HFFc6 (cell line): ENCODE data around the gene PRDM16. TPM values are rescaled to one million over a fixed set of nuclear protein-coding genes. Genes with fewer than 3 reads are reported as not detected.

Source experiments
- DNase-seq: peaks from one replicate; pipeline ENCODE4 v3.0.0-alpha.2; 2018
- H3K27ac Mint-ChIP-seq: 2 replicates; pipeline ENCODE4 v1.8.0; 2020; ENCODE audit warnings: mild to moderate bottlenecking, mixed read lengths
- H3K27me3 Mint-ChIP-seq: 2 replicates; pipeline ENCODE4 v1.8.0; 2021; ENCODE audit warnings: mild to moderate bottlenecking, moderate library complexity, mixed read lengths; ENCODE audit not compliant: insufficient read depth
- H3K36me3 Mint-ChIP-seq: 2 replicates; pipeline ENCODE4 v1.8.0; 2021; ENCODE audit warnings: low read depth, mixed read lengths
- H3K4me1 Mint-ChIP-seq: 2 replicates; pipeline ENCODE4 v1.8.0; 2020; ENCODE audit warnings: low read depth, mixed read lengths
- H3K4me3 Mint-ChIP-seq: 2 replicates; pipeline ENCODE4 v1.8.0; 2020; ENCODE audit warnings: mild to moderate bottlenecking, moderate library complexity, mixed read lengths
- H3K9me3 Mint-ChIP-seq: 2 replicates; pipeline ENCODE4 v1.8.0; 2020; ENCODE audit warnings: mild to moderate bottlenecking, mixed read lengths
- CTCF ChIP-seq: fragments of 200-600 bp; sonication (generic); IDR thresholded peaks from 2 replicates; pipeline ENCODE4 v1.5.0; 2021; ENCODE audit warnings: antibody characterized with exemption, mild to moderate bottlenecking
- total RNA-seq, 6 experiments: library from RNA; stranded (reverse); fragmentation: NEBNext Ultra II Directional; extraction: Animal tissue kit (Norgen Biotek cat#: 25700); gene quantifications; 2 replicates in 1 of 6; 3 replicates in 5 of 6; pipeline ENCODE4 v1.2.3, GENCODE V29; 2021

The PRDM16 gene
- total RNA-seq, 6 experiments from 2014 or later, result not detected

DNA sequence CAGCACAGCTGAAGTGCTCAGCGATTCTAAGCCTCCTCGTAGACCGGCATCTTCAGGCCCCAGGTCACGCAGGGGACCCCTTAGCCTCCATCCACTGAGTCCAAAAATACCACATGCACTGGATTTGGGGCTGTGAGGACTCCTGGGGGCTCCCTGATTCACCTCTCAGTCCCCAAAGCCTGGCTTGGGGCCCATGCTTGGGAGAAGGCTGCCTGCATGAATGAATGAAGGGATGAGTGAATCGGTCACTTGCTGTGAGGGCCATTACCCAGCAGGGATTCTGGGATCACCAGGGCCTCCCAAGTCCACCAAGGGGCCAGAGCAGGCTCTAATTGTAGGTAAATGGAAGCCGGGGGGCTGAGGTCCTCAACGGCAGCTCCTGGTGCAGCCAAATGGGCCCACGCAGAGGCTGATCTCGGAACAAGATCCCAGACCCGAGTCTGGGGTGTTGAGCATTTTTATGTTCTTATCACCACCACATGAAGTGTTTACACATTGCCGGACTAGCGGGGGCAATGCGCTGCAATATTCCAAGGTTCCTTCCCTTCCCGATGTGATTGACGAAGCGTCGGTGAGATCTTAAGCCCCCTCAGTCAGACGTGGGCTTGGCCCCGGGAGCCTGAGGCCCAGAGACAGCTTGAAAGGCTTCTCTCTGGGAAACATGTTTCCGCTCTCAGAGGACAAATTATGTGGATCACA lies 371.9 kb downstream of the PRDM16 start:
- H3K9me3 Mint-ChIP-seq, result peaks cover 6% of the 10 kb centered on the region; the same call in 1 of the 2 replicates
- H3K4me1 Mint-ChIP-seq, result no peaks in the 10 kb centered on the region
- no peak for DNase-seq
- no peak overlapping the region for H3K27ac Mint-ChIP-seq
- H3K4me3 Mint-ChIP-seq, result no peak overlapping the region
- peaks cover 55% of the 10 kb centered on the region for H3K27me3 Mint-ChIP-seq
- no peak for TF ChIP-seq CTCF
- no peaks in the 10 kb centered on the region for H3K36me3 Mint-ChIP-seq

DNA sequence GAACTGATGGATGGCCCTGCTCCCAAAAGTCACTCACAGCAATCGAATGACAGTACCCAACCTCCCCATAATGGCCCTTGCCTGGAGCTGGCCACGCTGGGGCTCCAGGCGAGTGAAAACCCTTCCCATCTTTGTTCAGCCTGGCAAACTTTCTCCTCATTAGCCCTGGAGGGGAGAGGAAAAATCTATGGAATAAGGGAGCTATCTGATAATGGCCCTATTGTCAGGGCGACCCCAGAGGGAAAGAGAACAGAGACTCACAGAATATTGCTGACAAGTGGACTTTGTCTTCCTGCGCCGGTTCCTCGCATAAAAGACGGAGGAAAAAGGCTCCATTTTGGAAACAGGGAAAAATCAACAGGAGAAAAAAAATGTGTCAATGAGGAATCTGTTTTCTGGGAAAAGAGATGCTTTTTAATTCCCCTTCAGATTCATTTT lies 372.4 kb downstream of the PRDM16 start:
- peaks cover 6% of the 10 kb centered on the region; the same call in 1 of the 2 replicates for H3K9me3 Mint-ChIP-seq
- no peak for DNase-seq
- no peaks in the 10 kb centered on the region for H3K4me1 Mint-ChIP-seq
- no peaks in the 10 kb centered on the region for H3K36me3 Mint-ChIP-seq
- no peak overlapping the region for H3K27ac Mint-ChIP-seq
- no peak overlapping the region for H3K4me3 Mint-ChIP-seq
- H3K27me3 Mint-ChIP-seq, result peaks cover 53% of the 10 kb centered on the region
- no peak for TF ChIP-seq CTCF

DNA sequence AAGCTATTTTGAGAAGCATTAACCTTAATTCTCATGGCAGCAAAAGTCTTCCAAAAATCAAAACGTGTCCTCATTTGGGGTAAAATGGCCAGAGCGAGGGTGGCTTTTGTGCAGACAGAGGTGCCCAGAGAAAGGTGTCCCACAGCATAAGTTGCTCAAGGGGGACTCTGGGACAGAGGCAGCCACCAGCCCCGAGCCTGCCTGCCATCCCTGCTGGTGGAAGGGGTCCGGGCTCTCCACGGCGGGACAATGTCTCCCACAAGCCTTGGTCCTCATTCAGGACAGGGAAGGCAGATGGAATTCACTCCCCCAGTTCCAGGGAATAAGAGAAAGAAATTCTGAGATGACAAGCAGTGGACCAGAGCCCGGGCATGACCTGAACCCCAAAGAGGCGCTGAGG lies 372.9 kb downstream of the PRDM16 start:
- Mint-ChIP-seq H3K36me3 (no peaks in the 10 kb centered on the region), H3K27ac (no peak overlapping the region), H3K4me3 (no peak overlapping the region), H3K9me3 (0 out of 2 replicates have a peak, but pooled peaks cover 6% of the 10 kb centered on the region), H3K27me3 (peaks cover 51% of the 10 kb centered on the region), H3K4me1 (no peaks in the 10 kb centered on the region)
- TF ChIP-seq CTCF, result no peak
- no peak for DNase-seq

- Mint-ChIP-seq H3K36me3 (no peaks in the 10 kb centered on the region), H3K9me3 (0 out of 2 replicates have a peak, but pooled peaks cover 4% of the 10 kb centered on the region), H3K4me3 (no peak overlapping the region), H3K27me3 (peaks cover 51% of the 10 kb centered on the region), H3K27ac (no peak overlapping the region), H3K4me1 (no peaks in the 10 kb centered on the region)
- no peak for TF ChIP-seq CTCF
- DNase-seq, result no peak
Observed at GRCh38 chr1:3442331-3442730, 373.3 kb downstream of the PRDM16 start.

DNA sequence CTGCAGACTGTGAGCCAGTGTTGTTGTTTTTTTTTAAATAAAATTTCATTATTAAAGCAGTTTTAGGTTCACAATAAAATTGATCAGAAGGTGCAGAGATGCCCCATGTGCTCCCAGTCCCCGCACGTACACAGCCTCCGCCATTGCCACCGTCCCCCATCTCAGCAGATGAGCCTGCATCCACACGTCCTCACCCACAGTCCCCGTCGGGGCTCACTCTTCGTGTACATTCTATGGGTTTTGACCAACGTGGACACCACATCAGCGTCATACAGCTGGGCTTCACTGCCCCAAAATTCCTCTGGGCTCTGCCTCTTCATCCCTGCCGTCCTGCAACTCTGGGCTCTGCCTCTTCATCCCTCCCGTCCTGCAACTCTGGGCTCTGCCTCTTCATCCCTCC lies 373.9 kb downstream of the PRDM16 start:
- Mint-ChIP-seq H3K9me3 (no peaks in the 10 kb centered on the region), H3K27me3 (peaks cover 53% of the 10 kb centered on the region), H3K4me1 (no peaks in the 10 kb centered on the region), H3K36me3 (no peaks in the 10 kb centered on the region), H3K27ac (no peak overlapping the region), H3K4me3 (no peak overlapping the region)
- no peak for TF ChIP-seq CTCF
- DNase-seq, result no peak
